Eye (tissue), 1 donor: ENCODE data around the gene SLC13A3.

ENCODE experiments used
- DNase-seq: peaks from one replicate; pipeline ENCODE4 v3.0.0-alpha.2; 2015

The SLC13A3 gene

GRCh38 chr20:46631874-46632446, 19.3 kb downstream of the SLC13A3 start:
- no peak for DNase-seq

GRCh38 chr20:46631212-46631869, 19.9 kb downstream of the SLC13A3 start:
- DNase-seq: no peak

GRCh38 chr20:46630306-46630705, 21.0 kb downstream of the SLC13A3 start:
- no peak for DNase-seq

- DNase-seq: no peak
These were observed 21.9 kb downstream of the SLC13A3 start for GRCh38 chr20:46629341-46629740.

GRCh38 chr20:46627234-46627633, 24.0 kb downstream of the SLC13A3 start:
- DNase-seq: no peak

- DNase-seq: no peak
These were observed 24.5 kb downstream of the SLC13A3 start for GRCh38 chr20:46626758-46627157.

- no peak for DNase-seq
These were observed 25.3 kb downstream of the SLC13A3 start for GRCh38 chr20:46625875-46626373.

GRCh38 chr20:46624946-46625345, 26.3 kb downstream of the SLC13A3 start:
- no peak for DNase-seq

- DNase-seq: no peak
These were observed 29.1 kb downstream of the SLC13A3 start for GRCh38 chr20:46622165-46622564.

GRCh38 chr20:46621492-46621891, 29.8 kb downstream of the SLC13A3 start:
- no peak for DNase-seq

- no peak for DNase-seq
These were observed 31.8 kb downstream of the SLC13A3 start for GRCh38 chr20:46619445-46619844.

- no peak for DNase-seq
These were observed 32.8 kb downstream of the SLC13A3 start for GRCh38 chr20:46618316-46619100.

GRCh38 chr20:46614503-46614902, 36.8 kb downstream of the SLC13A3 start:
- no peak for DNase-seq

GRCh38 chr20:46610145-46610544, 41.1 kb downstream of the SLC13A3 start:
- no peak for DNase-seq

- DNase-seq: no peak
These were observed 42.2 kb downstream of the SLC13A3 start for GRCh38 chr20:46609043-46609442.

- no peak for DNase-seq
These were observed 43.3 kb downstream of the SLC13A3 start for GRCh38 chr20:46607849-46608497.

- no peak for DNase-seq
These were observed 43.9 kb downstream of the SLC13A3 start for GRCh38 chr20:46607191-46607848.

- DNase-seq: no peak
These were observed 44.5 kb downstream of the SLC13A3 start for GRCh38 chr20:46606817-46607190.

GRCh38 chr20:46605978-46606816, 45.1 kb downstream of the SLC13A3 start:
- DNase-seq: no peak

GRCh38 chr20:46605181-46605580, 46.1 kb downstream of the SLC13A3 start:
- DNase-seq: no peak

GRCh38 chr20:46604551-46605133, 46.6 kb downstream of the SLC13A3 start:
- no peak for DNase-seq

- no peak for DNase-seq
These were observed 48.8 kb downstream of the SLC13A3 start for GRCh38 chr20:46602429-46602828.
